Right lung (tissue), 5 donors: ENCODE data around the gene SSB. TPM values are rescaled to one million over a fixed set of nuclear protein-coding genes. Genes with fewer than 3 reads are reported as not detected.

Source experiments
- polyA plus RNA-seq, 5 donors: library from polyadenylated mRNA; unstranded; fragments of 120-200 nt; gene quantifications; one replicate each; pipeline versions ENCODE4 v1.2.1 to v1.2.3, GENCODE V29; 2013; ENCODE audit warnings: inconsistent platforms in 1 of 5, low replicate concordance in 1 of 5; ENCODE audit not compliant: insufficient read length in 5 of 5, insufficient read depth in 1 of 5

SSB gene
- polyA plus RNA-seq, 5 donors = 146 to 190 (median 175) TPM

Other genes starting within 250 kb of the SSB start
- gene FASTKD1, start 225.0 kb upstream of the SSB start, polyA plus RNA-seq = 10 to 100 TPM; 33.7 to 46.5 (median 41.4) TPM
- gene PPIG, start 214.5 kb upstream of the SSB start, polyA plus RNA-seq = 100 to 1,000 TPM in 1 of 5 donors, 10 to 100 TPM in 4; 63.2 to 111 (median 94.8) TPM
- gene CFAP210, start 104.5 kb upstream of the SSB start, polyA plus RNA-seq = 1 to 10 TPM; 1.1 to 4.2 (median 2.3) TPM
- 10 to 100 TPM in 4 of 5 donors, 1 to 10 TPM in 1; 9.4 to 17.0 (median 15.6) TPM for gene PHOSPHO2, start 104.4 kb upstream of the SSB start, polyA plus RNA-seq
- 10 to 100 TPM; 25.8 to 47.8 (median 44.6) TPM for gene KLHL23, start 65.0 kb upstream of the SSB start, polyA plus RNA-seq
- gene METTL5, start 26.0 kb downstream of the SSB start, polyA plus RNA-seq = 10 to 100 TPM; 44.1 to 56.6 (median 52.9) TPM
- 10 to 100 TPM; 31.7 to 50.9 (median 44.4) TPM for gene UBR3, start 28.6 kb downstream of the SSB start, polyA plus RNA-seq